ENCODE data around the gene CTNNA1. TPM values are rescaled to one million over a fixed set of nuclear protein-coding genes. Genes with fewer than 3 reads are reported as not detected.

CTNNA1 gene
- total RNA-seq, 1 donor from 2014 or later, result 304 TPM

DNA sequence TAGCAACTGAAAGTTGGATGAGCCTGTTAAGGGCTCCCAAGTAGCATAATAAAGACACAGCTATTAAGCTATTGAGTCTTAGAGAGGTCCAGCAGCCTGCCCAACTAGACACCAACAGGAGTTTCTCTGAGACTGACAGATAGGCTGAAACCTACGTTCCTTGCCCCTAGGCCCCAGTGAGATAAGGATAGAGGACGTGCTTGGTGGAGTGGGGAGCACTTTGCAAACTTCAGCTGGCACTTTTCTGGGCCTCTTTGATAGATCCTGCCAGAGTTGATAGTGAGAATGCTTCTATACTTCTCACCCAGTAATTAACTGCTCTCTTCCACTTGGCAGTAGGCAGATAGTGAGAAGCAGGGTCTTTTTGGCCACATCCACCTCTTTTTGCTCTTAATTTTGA lies 20.8 kb upstream of the CTNNA1 start:
- no peak for DNase-seq (ENCODE audit: extremely low spot score in 2 of 2)
- no peaks in the 10 kb centered on the region for H3K9me3 ChIP-seq
- H3K4me1 ChIP-seq, result no peaks in the 10 kb centered on the region
- no peak overlapping the region for H3K4me3 ChIP-seq
- no peak overlapping the region for H3K27ac ChIP-seq
- H3K36me3 ChIP-seq, result no peaks in the 10 kb centered on the region
- H3K27me3 ChIP-seq, result no peaks in the 10 kb centered on the region
- intact Hi-C loops (cut with DNase I), result no loop called here
- TF ChIP-seq POLR2AphosphoS5 (IDR thresholded peaks at IDR 0.05; ENCODE audit: insufficient read depth in 1 of 2, low read depth in 1 of 2), result no peak
- TF ChIP-seq CTCF (IDR thresholded peaks at IDR 0.05), result no peak
- no peak for TF ChIP-seq POLR2A (IDR thresholded peaks at IDR 0.05)

DNA sequence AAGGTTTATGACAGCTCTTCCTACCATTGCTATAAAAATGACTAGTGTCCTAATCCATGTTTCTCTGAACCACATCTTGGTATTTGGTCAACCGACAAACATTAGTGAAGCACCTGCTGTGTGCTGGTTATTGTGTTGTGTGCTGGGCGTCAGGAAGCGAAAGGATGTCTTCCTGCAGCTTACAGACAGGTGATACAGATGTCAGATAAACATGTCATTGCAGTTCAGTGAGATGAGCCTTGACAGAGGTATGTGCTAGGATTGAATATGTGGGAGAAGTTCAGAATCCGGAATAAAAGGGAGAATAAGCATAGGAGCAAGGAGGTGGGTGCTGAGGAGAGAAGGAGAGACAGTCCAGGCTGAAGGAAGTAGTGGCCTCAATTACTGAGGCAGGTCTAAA lies 20.3 kb upstream of the CTNNA1 start:
- Histone ChIP-seq H3K36me3 (no peaks in the 10 kb centered on the region), H3K27me3 (no peaks in the 10 kb centered on the region), H3K9me3 (no peaks in the 10 kb centered on the region), H3K4me3 (no peak overlapping the region), H3K27ac (no peak overlapping the region), H3K4me1 (no peaks in the 10 kb centered on the region)
- TF ChIP-seq POLR2A (IDR thresholded peaks at IDR 0.05) (no peak), CTCF (IDR thresholded peaks at IDR 0.05) (no peak), POLR2AphosphoS5 (IDR thresholded peaks at IDR 0.05; ENCODE audit: insufficient read depth in 1 of 2, low read depth in 1 of 2) (no peak)
- no peak for DNase-seq (ENCODE audit: extremely low spot score in 2 of 2)
- intact Hi-C loops (cut with DNase I), result no loop called here

- Histone ChIP-seq H3K9me3 (no peaks in the 10 kb centered on the region), H3K4me3 (no peak overlapping the region), H3K27ac (no peak overlapping the region), H3K27me3 (no peaks in the 10 kb centered on the region), H3K4me1 (no peaks in the 10 kb centered on the region), H3K36me3 (no peaks in the 10 kb centered on the region)
- TF ChIP-seq CTCF (IDR thresholded peaks at IDR 0.05) (no peak), POLR2AphosphoS5 (IDR thresholded peaks at IDR 0.05; ENCODE audit: insufficient read depth in 1 of 2, low read depth in 1 of 2) (no peak), POLR2A (IDR thresholded peaks at IDR 0.05) (no peak)
- no peak for DNase-seq (ENCODE audit: extremely low spot score in 2 of 2)
- intact Hi-C loops (cut with DNase I), result no loop called here
These were observed 19.7 kb upstream of the CTNNA1 start for GRCh38 chr5:138733509-138733908.

DNA sequence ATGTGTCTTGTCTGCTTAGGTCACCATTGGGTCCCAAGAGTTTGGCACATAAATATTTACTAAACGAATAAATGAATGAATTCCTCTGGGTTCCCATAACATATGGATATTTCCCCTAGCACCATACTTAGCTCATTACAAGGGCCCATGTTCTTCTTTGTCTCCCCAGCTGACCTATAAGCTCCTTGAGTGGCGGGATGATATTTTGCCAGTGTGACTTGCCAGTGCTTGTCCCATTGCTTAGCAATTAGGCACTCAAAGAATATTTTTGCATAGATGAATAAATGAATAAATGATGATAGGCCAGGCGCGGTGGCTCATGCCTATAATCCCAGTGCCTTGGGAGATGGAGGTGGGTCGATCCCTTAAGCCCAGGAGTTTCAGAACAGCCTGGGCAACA lies 16.9 kb upstream of the CTNNA1 start:
- Histone ChIP-seq H3K27ac (no peak overlapping the region), H3K9me3 (no peaks in the 10 kb centered on the region), H3K4me3 (no peak overlapping the region), H3K27me3 (no peaks in the 10 kb centered on the region), H3K4me1 (no peaks in the 10 kb centered on the region), H3K36me3 (no peaks in the 10 kb centered on the region)
- DNase-seq (ENCODE audit: extremely low spot score in 2 of 2), result no peak
- TF ChIP-seq CTCF (IDR thresholded peaks at IDR 0.05) (no peak), POLR2A (IDR thresholded peaks at IDR 0.05) (no peak), POLR2AphosphoS5 (IDR thresholded peaks at IDR 0.05; ENCODE audit: insufficient read depth in 1 of 2, low read depth in 1 of 2) (no peak)
- intact Hi-C loops (cut with DNase I), result no loop called here

GRCh38 chr5:138737494-138738265 lies 15.5 kb upstream of the CTNNA1 start:
- TF ChIP-seq POLR2AphosphoS5 (IDR thresholded peaks at IDR 0.05; ENCODE audit: insufficient read depth in 1 of 2, low read depth in 1 of 2), result no peak
- no peak for TF ChIP-seq POLR2A (IDR thresholded peaks at IDR 0.05)
- no peak for TF ChIP-seq CTCF (IDR thresholded peaks at IDR 0.05)
- intact Hi-C loops (cut with DNase I), result no loop called here

More at GRCh38 chr5:138737494-138738265, 15.5 kb upstream of the CTNNA1 start:
- Histone ChIP-seq H3K27ac (no peak overlapping the region), H3K4me3 (no peak overlapping the region), H3K27me3 (no peaks in the 10 kb centered on the region), H3K4me1 (no peaks in the 10 kb centered on the region), H3K36me3 (no peaks in the 10 kb centered on the region), H3K9me3 (no peaks in the 10 kb centered on the region)
- no peak for DNase-seq (ENCODE audit: extremely low spot score in 2 of 2)
